Thymus (tissue), 11 donors: ENCODE measurements around the gene PRR3. TPM values are rescaled to one million over a fixed set of nuclear protein-coding genes. Genes with fewer than 3 reads are reported as not detected.
"Not testable (repeated sequence)": the region's sequence is repeated elsewhere in the genome, so short reads cannot be mapped to it uniquely, and the experiment has no call there.

Source experiments
- DNase-seq, 9 donors: peaks; one replicate each; pipeline ENCODE4 v3.0.0-alpha.2; 2013; ENCODE audit warnings: low spot score in 9 of 9, low read depth in 6 of 9, missing footprints in 1 of 9
- H3K27ac ChIP-seq, 2 donors: one replicate each; pipeline ENCODE4 v1.5.1; 2013; ENCODE audit warnings: control low read depth in 1 of 2, low read depth in 1 of 2, low read length in 1 of 2, mild to moderate bottlenecking in 1 of 2, moderate library complexity in 1 of 2
- H3K27me3 ChIP-seq, 2 donors: one replicate each; pipeline ENCODE4 v1.5.1; 2013; ENCODE audit warnings: low read length in 1 of 2; ENCODE audit not compliant: control insufficient read depth in 2 of 2, insufficient read depth in 1 of 2
- H3K36me3 ChIP-seq, 2 donors: one replicate each; pipeline ENCODE4 v1.5.1; 2013; ENCODE audit warnings: low read length in 1 of 2, mild to moderate bottlenecking in 1 of 2, moderate library complexity in 1 of 2; ENCODE audit not compliant: control insufficient read depth in 2 of 2, insufficient read depth in 2 of 2
- H3K4me1 ChIP-seq, 2 donors: one replicate each; pipeline ENCODE4 v1.5.1; 2013; ENCODE audit warnings: low read length in 2 of 2; ENCODE audit not compliant: control insufficient read depth in 2 of 2, insufficient read depth in 2 of 2
- H3K4me3 ChIP-seq, 2 donors: one replicate each; pipeline ENCODE4 v1.5.1; 2013; ENCODE audit warnings: low read length in 2 of 2, control low read depth in 1 of 2, mild to moderate bottlenecking in 1 of 2
- H3K9me3 ChIP-seq, 2 donors: one replicate each; pipeline ENCODE4 v1.5.1; 2013; ENCODE audit warnings: low read length in 1 of 2, mild to moderate bottlenecking in 1 of 2; ENCODE audit not compliant: control insufficient read depth in 2 of 2, insufficient read depth in 1 of 2
- WGBS: extraction: QIAGEN DNeasy Blood & Tissue Kit; methylation state at CpG from one replicate; pipeline ENCODE4 v1.1.7; 2013; 5-methylcytosine and 5-hydroxymethylcytosine counted together
- polyA plus RNA-seq: library from polyadenylated mRNA; stranded (reverse); fragments of 200-250 nt; gene quantifications from one replicate; pipeline ENCODE4 v1.2.3, GENCODE V29; 2013
- total RNA-seq: library from RNA; stranded (reverse); fragments of 120-200 nt; gene quantifications from one replicate; pipeline ENCODE4 v1.2.4, GENCODE V29; 2013
- donor health status: healthy.

The PRR3 gene
- total and polyA plus RNA-seq, 2 donors, result 13.0 to 16.7 TPM

GRCh38 chr6:30529349-30529875, 27.7 kb upstream of the PRR3 start:
- not testable (repeated sequence) for DNase-seq, H3K27ac ChIP-seq, H3K36me3 ChIP-seq, H3K4me3 ChIP-seq, H3K27me3 ChIP-seq, H3K9me3 ChIP-seq
- 90% methylated on average over 17 of the region's 17 CpGs for WGBS
- peaks cover 0 to 14% of the 10 kb centered on the region in 2 donors for H3K4me1 ChIP-seq

GRCh38 chr6:30530014-30530413, 27.1 kb upstream of the PRR3 start:
- Histone ChIP-seq H3K27me3 (no peaks in the 10 kb centered on the region), H3K36me3 (no peaks in the 10 kb centered on the region), H3K9me3 (peaks cover 0 to 4% of the 10 kb centered on the region in 2 donors), H3K4me3 (no peak overlapping the region), H3K27ac (no peak overlapping the region), H3K4me1 (peaks cover 0 to 14% of the 10 kb centered on the region in 2 donors)
- no peak for DNase-seq
- 87% methylated on average over 2 of the region's 2 CpGs for WGBS

- Histone ChIP-seq H3K4me1 (peaks cover 0 to 14% of the 10 kb centered on the region in 2 donors), H3K27me3 (no peaks in the 10 kb centered on the region), H3K4me3 (no peak overlapping the region), H3K36me3 (no peaks in the 10 kb centered on the region), H3K9me3 (peaks cover 0 to 4% of the 10 kb centered on the region in 2 donors), H3K27ac (no peak overlapping the region)
- WGBS, result 89% methylated on average over 15 of the region's 15 CpGs
- no peak for DNase-seq
Measured at GRCh38 chr6:30533460-30534294, 23.4 kb upstream of the PRR3 start.

- peaks cover 6 to 15% of the 10 kb centered on the region in 2 donors for H3K4me1 ChIP-seq
- no peak overlapping the region for H3K27ac ChIP-seq
- 97% methylated on average over 3 of the region's 3 CpGs for WGBS
- H3K4me3 ChIP-seq, result no peak overlapping the region
- no peaks in the 10 kb centered on the region for H3K27me3 ChIP-seq
- no peak for DNase-seq
- no peaks in the 10 kb centered on the region for H3K36me3 ChIP-seq
- no peaks in the 10 kb centered on the region for H3K9me3 ChIP-seq
Measured at GRCh38 chr6:30537931-30538330, 19.2 kb upstream of the PRR3 start.

GRCh38 chr6:30541515-30542403, 15.3 kb upstream of the PRR3 start:
- Histone ChIP-seq H3K9me3 (no peaks in the 10 kb centered on the region), H3K4me1 (peaks cover 9 to 27% of the 10 kb centered on the region in 2 donors), H3K4me3 (peak overlapping the region; percentile 29 to 50), H3K27ac (peak overlapping the region in 1 of 2 donors; percentile 69), H3K36me3 (peaks cover 15 to 22% of the 10 kb centered on the region in 2 donors), H3K27me3 (no peaks in the 10 kb centered on the region)
- WGBS, result 7% methylated on average over 23 of the region's 23 CpGs
- DNase-seq, result peak; percentile 72 to 93 (median 86)

- no peaks in the 10 kb centered on the region for H3K9me3 ChIP-seq
- 6% methylated on average over 4 of the region's 4 CpGs for WGBS
- no peak overlapping the region for H3K4me3 ChIP-seq
- peaks cover 21 to 28% of the 10 kb centered on the region in 2 donors for H3K36me3 ChIP-seq
- peaks cover 9 to 27% of the 10 kb centered on the region in 2 donors for H3K4me1 ChIP-seq
- peak overlapping the region in 1 of 2 donors; percentile 69 for H3K27ac ChIP-seq
- DNase-seq, result peak in 2 of 9 donors; percentile 43 to 69
- no peaks in the 10 kb centered on the region for H3K27me3 ChIP-seq
Measured at GRCh38 chr6:30542404-30542725, 14.7 kb upstream of the PRR3 start.

- no peaks in the 10 kb centered on the region for H3K27me3 ChIP-seq
- H3K4me1 ChIP-seq, result peaks cover 9 to 27% of the 10 kb centered on the region in 2 donors
- no peaks in the 10 kb centered on the region for H3K9me3 ChIP-seq
- H3K27ac ChIP-seq, result peak overlapping the region in 1 of 2 donors; percentile 69
- DNase-seq, result no peak
- no peak overlapping the region for H3K4me3 ChIP-seq
- H3K36me3 ChIP-seq, result peaks cover 23 to 31% of the 10 kb centered on the region in 2 donors
- WGBS, result 93% methylated on average over 1 of the region's 1 CpG
Measured at GRCh38 chr6:30542915-30543314, 14.2 kb upstream of the PRR3 start.

- Histone ChIP-seq H3K27me3 (no peaks in the 10 kb centered on the region), H3K4me1 (peaks cover 9 to 27% of the 10 kb centered on the region in 2 donors), H3K36me3 (peaks cover 29 to 38% of the 10 kb centered on the region in 2 donors), H3K9me3 (no peaks in the 10 kb centered on the region), H3K4me3 (no peak overlapping the region), H3K27ac (no peak overlapping the region)
- WGBS, result 71% methylated on average over 3 of the region's 3 CpGs
- peak in 1 of 9 donors; percentile 39 for DNase-seq
Measured at GRCh38 chr6:30543821-30544220, 13.3 kb upstream of the PRR3 start.
